NCI-H510A (cell line): ENCODE data around the gene SMIM41.

Experiments used
- DNase-seq: peaks from one replicate; lab custom pipeline; 2025; lab: John Stamatoyannopoulos, UW

SMIM41 gene

GRCh38 chr12:52050758-52051541, 28.6 kb upstream of the SMIM41 start, which contains the start of gene NR4A1:
NR4A1 (plus strand) TSS chr12:52051442; CDS start chr12:52054329, 2,887 bp downstream.
- peak; percentile 91 for DNase-seq

GRCh38 chr12:52052468-52053186, 26.9 kb upstream of the SMIM41 start:
- no peak for DNase-seq

- DNase-seq = no peak
Observed at GRCh38 chr12:52053536-52054209, 25.8 kb upstream of the SMIM41 start.

DNA sequence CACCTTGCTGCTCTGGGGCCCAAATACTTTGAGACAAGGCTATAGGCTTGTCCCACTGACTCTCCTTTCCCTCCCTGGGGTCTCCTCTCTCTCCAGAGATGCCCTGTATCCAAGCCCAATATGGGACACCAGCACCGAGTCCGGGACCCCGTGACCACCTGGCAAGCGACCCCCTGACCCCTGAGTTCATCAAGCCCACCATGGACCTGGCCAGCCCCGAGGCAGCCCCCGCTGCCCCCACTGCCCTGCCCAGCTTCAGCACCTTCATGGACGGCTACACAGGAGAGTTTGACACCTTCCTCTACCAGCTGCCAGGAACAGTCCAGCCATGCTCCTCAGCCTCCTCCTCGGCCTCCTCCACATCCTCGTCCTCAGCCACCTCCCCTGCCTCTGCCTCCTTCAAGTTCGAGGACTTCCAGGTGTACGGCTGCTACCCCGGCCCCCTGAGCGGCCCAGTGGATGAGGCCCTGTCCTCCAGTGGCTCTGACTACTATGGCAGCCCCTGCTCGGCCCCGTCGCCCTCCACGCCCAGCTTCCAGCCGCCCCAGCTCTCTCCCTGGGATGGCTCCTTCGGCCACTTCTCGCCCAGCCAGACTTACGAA, 25.2 kb upstream of the SMIM41 start:
- DNase-seq = no peak

DNA sequence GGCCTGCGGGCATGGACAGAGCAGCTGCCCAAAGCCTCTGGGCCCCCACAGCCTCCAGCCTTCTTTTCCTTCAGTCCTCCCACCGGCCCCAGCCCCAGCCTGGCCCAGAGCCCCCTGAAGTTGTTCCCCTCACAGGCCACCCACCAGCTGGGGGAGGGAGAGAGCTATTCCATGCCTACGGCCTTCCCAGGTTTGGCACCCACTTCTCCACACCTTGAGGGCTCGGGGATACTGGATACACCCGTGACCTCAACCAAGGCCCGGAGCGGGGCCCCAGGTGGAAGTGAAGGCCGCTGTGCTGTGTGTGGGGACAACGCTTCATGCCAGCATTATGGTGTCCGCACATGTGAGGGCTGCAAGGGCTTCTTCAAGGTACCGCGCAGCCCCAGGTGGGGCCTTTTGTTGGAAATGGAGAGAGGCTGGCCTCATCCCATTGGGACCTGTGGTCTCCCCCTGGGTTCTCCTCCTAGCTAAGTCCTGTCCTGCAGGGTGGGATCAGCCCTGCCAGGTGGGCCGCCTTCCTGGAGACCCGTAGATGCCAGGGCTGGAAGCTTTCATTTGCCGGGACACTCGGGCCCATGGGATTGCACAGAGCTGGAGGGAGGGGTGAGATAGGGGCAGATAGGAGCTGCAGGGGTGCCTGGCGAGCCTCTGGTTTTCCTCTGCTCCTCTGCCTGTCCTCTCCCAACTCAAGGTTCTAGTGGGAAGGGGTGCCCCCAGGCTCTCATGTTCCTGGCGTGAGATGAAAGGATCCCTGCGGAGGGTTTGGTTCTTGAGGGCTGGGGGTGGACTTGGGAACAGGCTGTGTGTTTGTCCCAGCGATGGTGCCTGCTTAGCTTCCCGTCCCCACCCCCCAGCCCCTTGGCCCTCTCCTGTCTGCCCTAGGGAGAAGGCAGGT, 24.4 kb upstream of the SMIM41 start:
- no peak for DNase-seq

- no peak for DNase-seq
Observed at GRCh38 chr12:52055731-52056711, 23.5 kb upstream of the SMIM41 start.

GRCh38 chr12:52056801-52057637, 22.5 kb upstream of the SMIM41 start:
- no peak for DNase-seq

DNA sequence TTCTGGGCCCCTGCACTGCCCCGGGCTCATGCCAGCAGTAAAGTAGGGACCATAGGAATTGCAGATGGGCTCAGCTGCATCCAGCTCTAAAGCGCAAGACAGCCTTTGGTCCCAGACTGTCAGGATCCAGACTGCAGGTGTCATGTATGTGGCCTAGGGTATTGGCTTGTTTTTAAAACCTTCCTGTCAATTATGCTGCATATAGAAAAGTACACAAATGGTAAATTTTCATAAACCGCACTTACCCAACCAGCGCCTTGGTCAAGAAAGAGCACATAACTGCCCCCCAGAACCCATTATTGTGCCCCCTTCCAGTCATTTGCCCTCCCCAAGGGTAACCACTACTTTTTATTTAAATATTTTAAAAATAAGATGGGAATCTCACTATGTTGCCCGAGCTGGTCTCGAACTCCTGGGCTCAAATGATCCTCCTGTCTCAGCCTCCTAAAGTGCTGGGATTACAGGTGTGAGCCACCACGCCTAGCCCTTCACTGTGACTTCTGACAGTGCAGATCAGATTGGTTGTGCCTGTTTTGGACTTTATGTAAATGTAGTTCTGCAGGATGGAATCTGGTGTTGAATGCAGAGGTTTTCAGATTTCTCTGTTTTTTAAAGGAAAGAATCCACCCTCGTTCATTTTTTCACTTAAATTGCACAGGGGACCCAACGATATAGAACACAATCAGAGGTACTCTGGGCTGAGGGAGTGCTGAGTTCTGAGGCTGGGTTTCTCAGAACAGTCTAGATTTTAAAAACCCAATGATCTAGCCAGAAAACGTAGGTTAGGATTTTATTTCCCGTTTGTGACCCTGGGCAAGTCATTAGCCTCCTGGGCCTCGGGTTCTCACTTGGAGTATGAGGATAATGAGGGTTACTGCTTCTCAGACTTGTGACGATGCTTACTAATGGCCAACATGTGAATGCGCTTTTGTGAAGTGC, 21.6 kb upstream of the SMIM41 start:
- DNase-seq = no peak

DNA sequence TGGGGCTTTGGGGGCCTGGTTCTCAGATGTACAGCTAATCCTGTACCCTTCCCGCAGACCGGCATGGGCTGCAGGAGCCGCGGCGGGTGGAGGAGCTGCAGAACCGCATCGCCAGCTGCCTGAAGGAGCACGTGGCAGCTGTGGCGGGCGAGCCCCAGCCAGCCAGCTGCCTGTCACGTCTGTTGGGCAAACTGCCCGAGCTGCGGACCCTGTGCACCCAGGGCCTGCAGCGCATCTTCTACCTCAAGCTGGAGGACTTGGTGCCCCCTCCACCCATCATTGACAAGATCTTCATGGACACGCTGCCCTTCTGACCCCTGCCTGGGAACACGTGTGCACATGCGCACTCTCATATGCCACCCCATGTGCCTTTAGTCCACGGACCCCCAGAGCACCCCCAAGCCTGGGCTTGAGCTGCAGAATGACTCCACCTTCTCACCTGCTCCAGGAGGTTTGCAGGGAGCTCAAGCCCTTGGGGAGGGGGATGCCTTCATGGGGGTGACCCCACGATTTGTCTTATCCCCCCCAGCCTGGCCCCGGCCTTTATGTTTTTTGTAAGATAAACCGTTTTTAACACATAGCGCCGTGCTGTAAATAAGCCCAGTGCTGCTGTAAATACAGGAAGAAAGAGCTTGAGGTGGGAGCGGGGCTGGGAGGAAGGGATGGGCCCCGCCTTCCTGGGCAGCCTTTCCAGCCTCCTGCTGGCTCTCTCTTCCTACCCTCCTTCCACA, 20.7 kb upstream of the SMIM41 start:
- no peak for DNase-seq

DNA sequence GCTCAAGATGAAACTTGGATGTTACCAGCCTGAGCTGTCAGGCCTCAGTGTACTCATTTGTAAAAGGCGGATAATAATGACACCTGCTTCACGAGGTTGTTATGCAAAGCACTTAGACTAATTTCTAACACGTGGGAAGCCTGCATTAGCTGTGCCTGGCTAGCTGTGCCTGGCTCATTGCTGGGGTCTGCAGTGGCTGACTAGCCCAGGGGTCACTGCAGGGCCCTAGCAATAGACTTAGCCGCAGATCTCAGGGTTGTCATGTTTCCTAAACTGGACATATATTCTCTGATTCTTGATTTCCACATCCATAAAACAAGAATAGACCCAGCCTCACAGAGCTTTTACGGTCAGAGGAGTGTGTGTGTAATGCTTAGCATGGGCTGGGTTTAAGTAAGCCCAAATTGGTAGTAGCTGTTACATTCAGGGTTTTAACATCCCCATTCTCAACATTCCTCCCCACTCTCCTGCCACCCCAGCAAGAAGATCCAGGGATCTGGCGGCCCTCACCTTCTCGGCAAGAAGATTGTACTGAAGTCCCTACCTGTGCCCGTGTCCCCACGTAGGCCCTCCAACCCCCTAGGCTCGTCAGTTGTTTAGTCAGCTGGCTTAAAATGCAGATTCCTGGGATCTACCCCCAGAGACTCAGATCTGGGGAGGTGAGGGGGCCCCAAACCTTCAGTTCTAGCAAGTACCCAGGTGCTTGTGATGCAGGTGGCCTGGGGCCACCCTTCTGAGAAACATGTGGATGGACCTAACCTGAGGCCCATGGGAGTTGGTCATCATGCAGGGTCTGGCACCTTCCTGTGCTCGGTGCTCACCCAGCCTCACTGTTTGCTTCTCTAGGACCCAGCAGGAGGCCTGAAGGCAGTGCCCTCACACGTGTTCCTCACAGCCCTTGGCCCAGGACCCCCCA, 19.7 kb upstream of the SMIM41 start:
- DNase-seq = no peak

- no peak for DNase-seq
Observed at GRCh38 chr12:52060498-52061177, 18.9 kb upstream of the SMIM41 start.

- DNase-seq = no peak
Observed at GRCh38 chr12:52061470-52062166, 17.9 kb upstream of the SMIM41 start.

DNA sequence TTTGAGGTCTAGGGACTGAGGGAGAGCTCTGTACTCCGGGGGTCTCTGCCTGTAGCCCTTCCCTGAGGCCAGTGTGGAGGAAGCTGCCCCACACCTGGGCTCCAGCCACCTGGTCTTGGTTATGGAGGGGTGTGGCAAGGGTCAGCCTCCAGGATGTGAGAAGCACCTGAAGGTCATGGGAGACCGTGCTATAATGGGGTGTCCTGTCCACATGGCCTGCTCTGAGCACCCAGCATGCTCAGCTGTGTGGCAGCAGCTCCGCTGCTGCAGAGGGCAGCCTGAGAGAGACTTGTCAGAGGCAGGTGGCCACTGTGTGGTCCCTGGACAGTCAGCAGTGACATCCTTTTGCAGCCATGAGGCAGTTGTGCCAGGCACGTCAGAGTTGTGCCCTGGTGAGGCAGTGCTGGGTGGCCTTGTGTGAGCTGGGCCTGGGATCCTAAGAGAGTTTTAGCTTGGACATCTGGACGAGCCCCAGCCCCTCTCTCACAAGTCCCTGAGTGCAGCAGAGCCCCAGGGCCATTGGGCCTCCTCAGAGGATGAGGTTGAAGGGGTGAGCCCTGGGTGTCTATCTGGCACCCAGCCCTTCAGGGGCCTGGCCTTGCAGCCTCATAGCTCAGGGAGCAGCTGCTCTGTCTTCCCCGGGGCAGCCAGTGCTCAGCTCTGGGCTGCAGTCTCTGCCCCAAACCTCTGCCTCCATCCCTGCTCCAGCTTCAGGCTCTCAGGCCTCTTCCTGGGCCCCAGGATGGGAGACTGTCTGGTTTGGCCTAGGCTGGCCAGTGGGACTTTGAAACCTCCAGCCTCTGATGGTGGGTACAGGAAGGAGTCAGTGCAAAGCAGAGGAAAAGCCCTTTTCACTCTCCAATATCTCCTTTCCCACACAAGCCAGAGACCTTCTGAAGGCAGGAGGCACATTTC, 17.1 kb upstream of the SMIM41 start:
- no peak for DNase-seq
